HepG2 (cell line): ENCODE measurements around the gene PLXNC1. TPM values are rescaled to one million over a fixed set of nuclear protein-coding genes. Genes with fewer than 3 reads are reported as not detected.
A peak's percentile ranks its signal among the peaks of the same experiment; 100 is the strongest.

Experiments
- ATAD3A ChIP-seq: sonication (generic); formaldehyde crosslinking; IDR thresholded peaks from 2 replicates; pipeline ENCODE4 v1.4.0; 2020; ENCODE audit warnings: missing genetic modification reagents
- DZIP1 ChIP-seq: sonication (generic); formaldehyde crosslinking; IDR thresholded peaks from 2 replicates; pipeline ENCODE4 v1.5.0; 2020; ENCODE audit warnings: mild to moderate bottlenecking, missing genetic modification reagents
- ELF3 ChIP-seq: IDR thresholded peaks from 2 replicates; pipeline ENCODE4 v1.6.1; 2016; ENCODE audit warnings: missing genetic modification reagents, missing compliant biosample characterization
- ETV5 ChIP-seq: IDR thresholded peaks from 2 replicates; pipeline ENCODE4 v1.6.1; 2018; ENCODE audit warnings: missing biosample characterization, missing genetic modification reagents, inconsistent platforms, borderline replicate concordance
- GABPA ChIP-seq, 2 experiments: IDR thresholded peaks; 2 replicates each; pipeline ENCODE4 v1.6.1; 2011 to 2016; ENCODE audit warnings: low read depth in 2 of 2, low read length in 1 of 2, missing biosample characterization in 1 of 2, missing genetic modification characterization in 1 of 2
- MED13 ChIP-seq: sonication (generic); formaldehyde crosslinking; IDR thresholded peaks from 2 replicates; pipeline ENCODE4 v1.5.0; 2020; ENCODE audit warnings: missing genetic modification reagents
- NBN ChIP-seq: fragments of 450-650 bp; conservative IDR thresholded peaks from 2 replicates; pipeline ENCODE4 v1.6.1; 2017
- RBFOX2 ChIP-seq: fragments of 200-400 bp; formaldehyde crosslinking; IDR thresholded peaks from 2 replicates; pipeline ENCODE4 v1.6.1; 2017; ENCODE audit warnings: low read depth, mild to moderate bottlenecking, low read length
- SCMH1 ChIP-seq: sonication (generic); formaldehyde crosslinking; IDR thresholded peaks from 2 replicates; pipeline ENCODE4 v1.9.0; 2021; ENCODE audit warnings: missing genetic modification reagents, mild to moderate bottlenecking, borderline replicate concordance
- SP5 ChIP-seq: IDR thresholded peaks from 2 replicates; pipeline ENCODE4 v1.6.1; 2016; ENCODE audit warnings: low read depth, borderline replicate concordance
- STAT6 ChIP-seq: sonication (generic); formaldehyde crosslinking; IDR thresholded peaks from 2 replicates; pipeline ENCODE4 v1.4.0; 2020; ENCODE audit warnings: missing genetic modification reagents, mild to moderate bottlenecking, borderline replicate concordance
- TFAP4 ChIP-seq: sonication (generic); IDR thresholded peaks from 2 replicates; pipeline ENCODE4 v1.6.1; 2016; ENCODE audit warnings: low read depth, borderline replicate concordance
- THYN1 ChIP-seq: sonication (generic); formaldehyde crosslinking; IDR thresholded peaks from 2 replicates; pipeline ENCODE4 v1.8.1; 2023; ENCODE audit warnings: low read depth, mild to moderate bottlenecking, moderate library complexity, missing genetic modification reagents, borderline replicate concordance
- TRIM22 ChIP-seq: fragments of 450-650 bp; IDR thresholded peaks from 2 replicates; pipeline ENCODE4 v1.6.1; 2017
- ZMAT3 ChIP-seq: sonication (generic); formaldehyde crosslinking; conservative IDR thresholded peaks from 2 replicates; pipeline ENCODE4 v1.7.0; 2021; ENCODE audit warnings: missing genetic modification reagents
- ZNF589 ChIP-seq: sonication (generic); formaldehyde crosslinking; conservative IDR thresholded peaks from 2 replicates; pipeline ENCODE4 v1.8.0; 2022; ENCODE audit warnings: mild to moderate bottlenecking, moderate library complexity, missing genetic modification reagents
- ZNF777 ChIP-seq: sonication (generic); formaldehyde crosslinking; IDR thresholded peaks from 2 replicates; pipeline ENCODE4 v1.4.0; 2020; ENCODE audit warnings: missing genetic modification reagents
- ZNF816 ChIP-seq: sonication (generic); formaldehyde crosslinking; IDR thresholded peaks from 2 replicates; pipeline ENCODE4 v1.8.0; 2022; ENCODE audit warnings: missing genetic modification reagents, mild to moderate bottlenecking, borderline replicate concordance
- polyA plus RNA-seq, 8 experiments: library from polyadenylated mRNA; depleted of rRNA in 3 of 8; stranded (reverse) in 7 of 8; unstranded in 1 of 8; fragments of >200 nt; fragmentation: Illumina TruSeq in 4 of 8; extraction: Trizol in 4 of 8; gene quantifications; 2 replicates each; pipeline versions ENCODE4 v1.2.1 to v1.2.3, GENCODE V29; 2011 to 2016; ENCODE audit warnings: low read depth in 4 of 8, missing spikeins in 1 of 8, mixed read lengths in 1 of 8; ENCODE audit not compliant: insufficient read depth in 1 of 8
- total RNA-seq, 5 experiments: library from RNA; depleted of rRNA; stranded (reverse); fragments of >200 nt; fragmentation: Illumina TruSeq; extraction: Trizol; gene quantifications; 2 replicates each; pipeline ENCODE4 v1.2.3, GENCODE V29; 2016; ENCODE audit warnings: low read depth in 1 of 5
- TF ChIP-seq, protein P1 (sequence below): sonication (generic); formaldehyde crosslinking; IDR thresholded peaks from 2 replicates; pipeline ENCODE4 v1.4.0; 2020; ENCODE audit warnings: missing genetic modification reagents

PLXNC1 gene
- total and polyA plus RNA-seq, 2 of the 13 experiments (the other 11 are each of a cell fraction or from before 2014, with no cell fraction given): 6.6 to 11.2 TPM

DNA sequence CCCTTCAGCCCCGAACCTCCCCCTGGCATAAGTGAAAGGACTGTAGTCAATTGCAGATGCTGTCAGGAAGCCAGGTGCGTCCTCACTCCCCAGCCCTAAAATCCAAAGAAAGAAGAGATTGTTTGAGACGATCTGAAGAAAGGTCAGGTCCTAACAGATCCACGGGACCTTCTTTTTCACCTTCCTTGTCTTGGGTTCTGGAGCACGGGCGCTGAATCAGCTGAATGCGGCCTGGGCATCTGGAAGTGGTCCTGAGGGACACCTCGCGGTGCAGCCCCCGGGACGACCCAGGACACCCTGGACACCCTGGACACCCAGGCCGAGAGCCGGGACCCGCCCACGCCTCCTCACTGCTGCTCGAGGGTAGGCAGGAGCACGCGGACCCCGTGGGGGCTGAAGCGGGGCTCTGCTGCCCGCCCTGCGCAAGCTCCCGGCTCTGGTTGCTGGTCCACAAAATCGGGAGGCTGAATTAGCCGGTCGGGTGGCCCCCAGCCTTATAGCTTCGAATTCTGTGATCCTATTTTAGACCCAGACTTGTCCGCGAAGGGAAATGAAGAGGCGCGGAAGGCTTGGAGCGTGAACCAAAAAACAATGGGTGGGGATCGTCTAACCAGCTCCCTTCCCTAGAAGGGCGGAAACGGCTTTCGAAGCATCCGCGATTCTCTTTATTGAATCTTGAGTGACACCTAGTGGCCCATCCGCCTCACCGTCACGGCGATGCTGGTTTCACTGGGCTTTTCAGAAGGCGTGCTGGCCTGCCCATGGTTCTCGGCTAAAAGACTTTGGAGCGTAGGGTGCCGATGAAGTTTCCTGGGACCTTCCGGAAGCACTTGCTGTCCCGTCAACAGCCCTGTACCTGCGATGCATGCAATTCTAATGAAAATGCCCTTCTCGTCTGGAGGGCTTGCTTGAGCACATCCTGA, 46.4 kb upstream of the PLXNC1 start (continued):
- TF ChIP-seq, protein P1, sequence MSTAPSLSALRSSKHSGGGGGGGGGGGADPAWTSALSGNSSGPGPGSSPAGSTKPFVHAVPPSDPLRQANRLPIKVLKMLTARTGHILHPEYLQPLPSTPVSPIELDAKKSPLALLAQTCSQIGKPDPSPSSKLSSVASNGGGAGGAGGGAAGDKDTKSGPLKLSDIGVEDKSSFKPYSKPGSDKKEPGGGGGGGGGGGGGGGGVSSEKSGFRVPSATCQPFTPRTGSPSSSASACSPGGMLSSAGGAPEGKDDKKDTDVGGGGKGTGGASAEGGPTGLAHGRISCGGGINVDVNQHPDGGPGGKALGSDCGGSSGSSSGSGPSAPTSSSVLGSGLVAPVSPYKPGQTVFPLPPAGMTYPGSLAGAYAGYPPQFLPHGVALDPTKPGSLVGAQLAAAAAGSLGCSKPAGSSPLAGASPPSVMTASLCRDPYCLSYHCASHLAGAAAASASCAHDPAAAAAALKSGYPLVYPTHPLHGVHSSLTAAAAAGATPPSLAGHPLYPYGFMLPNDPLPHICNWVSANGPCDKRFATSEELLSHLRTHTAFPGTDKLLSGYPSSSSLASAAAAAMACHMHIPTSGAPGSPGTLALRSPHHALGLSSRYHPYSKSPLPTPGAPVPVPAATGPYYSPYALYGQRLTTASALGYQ: no peak
- TF ChIP-seq ETV5: peak; percentile 68; the same call in 1 of the 2 replicates
- no peak for TF ChIP-seq SP5 (CRISPR knock-in tag)
- no peak for TF ChIP-seq DZIP1
- TF ChIP-seq ATAD3A (CRISPR knock-in tag): no peak
- TF ChIP-seq ZNF816 (CRISPR knock-in tag): no peak
- TF ChIP-seq ELF3 (CRISPR knock-in tag): peak; percentile 47; the same call in 1 of the 2 replicates
- no peak for TF ChIP-seq RBFOX2
- peak; percentile 85 for TF ChIP-seq ZNF777 (CRISPR knock-in tag)
- no peak for TF ChIP-seq THYN1 (CRISPR knock-in tag)
- TF ChIP-seq ZNF589 (CRISPR knock-in tag): no peak
- TF ChIP-seq TRIM22: no peak
- peak; percentile 31; the same call in 1 of the 2 replicates for TF ChIP-seq GABPA (IDR thresholded peaks at IDR 0.05; ENCODE audit: low read depth, low read length)
- TF ChIP-seq GABPA (CRISPR knock-in tag; IDR thresholded peaks at IDR 0.05; ENCODE audit: low read depth): no peak
- TF ChIP-seq ZMAT3 (CRISPR knock-in tag): peak; percentile 39; the same call in 1 of the 2 replicates
- TF ChIP-seq STAT6 (CRISPR knock-in tag): 0 out of 2 replicates have a peak, but pooled peaks have one; percentile 74
- no peak for TF ChIP-seq MED13
- TF ChIP-seq TFAP4: no peak
- no peak for TF ChIP-seq NBN
- TF ChIP-seq SCMH1 (CRISPR knock-in tag): no peak
